GM19043 (cell line): ENCODE measurements around the gene DOHH.

Experiments used
- ATAC-seq: cut with Tn5 transposase; IDR thresholded peaks from one replicate; pipeline ENCODE4 v1.9.1; 2021; ENCODE audit warnings: low read depth; ENCODE audit not compliant: unreplicated experiment

The DOHH gene

DNA sequence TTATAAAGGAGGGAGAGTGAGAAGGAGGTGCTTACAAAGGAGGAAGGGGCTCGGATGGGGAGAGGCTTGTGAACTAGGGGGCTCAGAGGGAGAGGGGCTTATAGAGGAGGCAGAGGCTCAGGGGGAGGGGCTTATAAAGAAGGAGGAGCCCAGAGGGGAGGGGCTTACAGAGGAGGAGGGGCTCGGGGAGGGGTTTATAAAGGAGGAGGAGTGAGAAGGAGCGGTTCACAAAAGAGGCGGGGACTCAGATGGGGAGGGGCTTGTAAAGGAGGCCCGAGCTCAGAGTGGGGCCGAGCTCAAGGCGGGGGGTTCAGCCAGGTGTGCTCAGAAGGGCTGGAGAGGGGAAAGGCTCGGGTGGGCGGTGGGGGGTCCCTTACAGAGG lies 20.6 kb downstream of the DOHH start:
- ATAC-seq: no peak

DNA sequence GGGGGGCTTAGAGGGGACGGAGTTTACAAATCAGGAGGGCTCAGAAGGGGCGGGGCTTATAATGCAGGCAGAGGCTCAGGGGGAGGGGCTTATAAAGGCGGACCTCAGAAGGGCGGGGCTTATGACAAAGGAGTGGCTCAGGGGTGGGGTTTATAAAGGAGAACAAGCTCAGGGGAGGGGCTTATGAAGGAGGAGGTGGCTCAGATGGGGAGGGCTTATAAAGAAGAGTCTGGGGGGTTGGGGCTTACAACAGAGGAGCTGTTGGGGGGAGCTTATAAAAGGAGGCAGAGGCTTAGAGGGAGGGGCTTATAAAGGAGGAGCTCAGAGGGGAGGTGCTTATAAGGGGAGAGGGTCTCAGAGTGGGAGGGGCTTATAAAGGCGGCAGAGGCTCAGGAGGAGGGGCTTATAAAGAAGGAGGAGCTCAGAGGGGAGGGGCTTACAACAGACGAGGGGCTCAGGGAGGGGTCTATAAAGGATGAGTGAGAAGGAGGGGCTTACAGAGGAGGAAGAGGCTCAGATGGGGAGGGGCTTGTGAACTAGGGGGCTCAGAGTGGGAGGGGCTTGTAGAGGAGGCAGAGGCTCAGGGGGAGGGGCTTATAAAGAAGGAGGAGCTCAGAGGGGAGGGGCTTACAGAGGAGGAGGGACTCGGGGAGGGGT lies 21.2 kb downstream of the DOHH start:
- ATAC-seq: no peak

DNA sequence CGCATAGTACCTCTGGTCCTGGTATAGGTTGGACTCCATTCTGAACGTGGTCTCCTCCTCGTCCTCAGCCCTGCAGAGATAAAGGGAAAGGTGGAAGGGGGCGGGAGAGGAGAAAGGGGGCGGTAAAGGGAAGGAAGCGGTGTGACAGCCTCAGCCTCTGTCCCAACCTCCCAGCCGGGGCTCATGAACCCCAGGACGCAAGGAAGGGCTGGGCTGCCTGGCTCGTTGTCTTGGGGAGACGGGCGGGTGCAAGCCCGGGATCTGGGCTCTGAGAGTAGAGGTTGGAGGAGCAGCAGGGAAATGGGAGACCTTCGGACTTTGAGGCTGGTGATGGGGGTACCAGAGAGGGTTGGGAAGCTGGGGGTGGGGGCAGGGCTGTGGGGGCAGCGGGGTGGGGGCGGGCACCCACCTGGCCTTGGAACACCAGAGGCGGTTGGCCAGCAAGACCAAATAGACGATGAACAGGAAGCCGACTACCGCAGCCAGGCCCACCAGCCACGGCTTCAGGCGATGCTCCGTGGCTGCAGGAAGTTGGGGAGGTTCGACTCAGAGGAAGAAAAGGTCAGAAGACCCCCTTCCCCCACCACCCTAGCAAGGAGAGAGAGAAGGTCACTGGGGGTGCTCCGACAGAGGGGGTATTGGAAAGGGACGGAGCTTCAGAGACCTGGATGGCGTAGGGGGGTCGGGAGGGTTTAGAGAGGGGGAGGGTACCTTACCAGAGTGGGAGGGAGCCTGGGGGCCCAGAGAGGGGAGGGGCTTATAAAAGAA lies 21.9 kb downstream of the DOHH start:
- no peak for ATAC-seq

DNA sequence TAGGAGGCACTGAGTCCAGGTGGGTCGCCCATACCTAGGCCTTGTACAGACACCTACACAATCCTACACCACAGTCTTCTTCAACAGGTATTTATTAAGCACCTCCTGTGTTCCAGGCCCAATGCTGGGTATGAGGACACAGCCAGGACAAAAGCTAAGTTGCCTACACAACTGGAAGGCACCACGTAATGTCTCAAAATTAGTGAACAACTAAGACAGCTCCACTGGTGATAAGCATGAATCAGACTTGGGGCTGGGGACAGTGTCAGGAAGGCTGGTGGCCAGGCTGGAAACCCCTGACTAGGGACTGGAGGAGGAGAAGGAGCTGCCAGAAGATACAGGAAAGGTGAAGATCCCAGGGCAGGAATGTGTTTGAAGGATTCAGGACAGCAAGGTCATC lies 22.5 kb downstream of the DOHH start:
- no peak for ATAC-seq

- no peak for ATAC-seq
These were observed 23.0 kb downstream of the DOHH start for GRCh38 chr19:3477506-3477905.

- no peak for ATAC-seq
These were observed 23.6 kb downstream of the DOHH start for GRCh38 chr19:3476830-3477229.

DNA sequence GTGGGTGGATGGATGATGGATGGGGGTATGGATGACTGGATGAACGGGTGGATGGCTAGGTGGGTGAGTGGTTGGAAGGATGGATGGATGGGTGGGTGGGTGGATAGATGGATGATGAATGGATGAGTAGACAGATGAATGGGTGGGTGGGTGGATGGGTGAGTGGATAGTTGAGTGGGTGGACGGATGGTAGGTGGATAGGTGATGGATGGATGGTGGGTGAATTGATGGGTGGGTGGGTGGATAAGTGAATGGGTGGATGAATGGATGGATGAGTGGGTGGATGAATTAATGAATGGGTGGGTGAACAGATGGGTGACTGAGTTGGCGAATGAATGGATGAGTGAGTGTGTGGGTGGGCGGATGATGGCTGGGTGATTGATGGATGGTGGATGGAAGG lies 25.0 kb downstream of the DOHH start:
- no peak for ATAC-seq

- no peak for ATAC-seq
These were observed 25.9 kb downstream of the DOHH start for GRCh38 chr19:3474614-3475013.

DNA sequence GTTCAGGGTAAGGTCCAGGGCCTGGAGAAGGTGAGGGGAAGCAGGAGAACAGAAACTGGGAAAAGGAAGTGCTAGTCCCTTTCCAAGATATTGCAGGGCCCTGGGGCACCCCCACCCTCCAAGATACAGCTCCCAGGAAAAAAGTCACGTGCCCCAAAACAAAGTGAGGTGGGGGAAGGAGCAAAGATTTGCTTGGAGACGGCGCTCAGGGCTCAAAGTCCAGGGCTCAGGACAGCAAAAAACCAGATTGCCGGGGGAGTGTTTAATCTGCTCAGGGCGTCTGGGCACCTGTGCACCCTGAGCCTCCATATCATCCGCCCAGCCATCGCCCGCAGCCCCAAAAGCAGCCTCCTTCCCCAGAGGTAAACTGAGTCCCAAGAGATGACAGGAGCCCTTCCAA lies 26.5 kb downstream of the DOHH start:
- no peak for ATAC-seq

- no peak for ATAC-seq
These were observed 28.4 kb downstream of the DOHH start for GRCh38 chr19:3471954-3472655.

DNA sequence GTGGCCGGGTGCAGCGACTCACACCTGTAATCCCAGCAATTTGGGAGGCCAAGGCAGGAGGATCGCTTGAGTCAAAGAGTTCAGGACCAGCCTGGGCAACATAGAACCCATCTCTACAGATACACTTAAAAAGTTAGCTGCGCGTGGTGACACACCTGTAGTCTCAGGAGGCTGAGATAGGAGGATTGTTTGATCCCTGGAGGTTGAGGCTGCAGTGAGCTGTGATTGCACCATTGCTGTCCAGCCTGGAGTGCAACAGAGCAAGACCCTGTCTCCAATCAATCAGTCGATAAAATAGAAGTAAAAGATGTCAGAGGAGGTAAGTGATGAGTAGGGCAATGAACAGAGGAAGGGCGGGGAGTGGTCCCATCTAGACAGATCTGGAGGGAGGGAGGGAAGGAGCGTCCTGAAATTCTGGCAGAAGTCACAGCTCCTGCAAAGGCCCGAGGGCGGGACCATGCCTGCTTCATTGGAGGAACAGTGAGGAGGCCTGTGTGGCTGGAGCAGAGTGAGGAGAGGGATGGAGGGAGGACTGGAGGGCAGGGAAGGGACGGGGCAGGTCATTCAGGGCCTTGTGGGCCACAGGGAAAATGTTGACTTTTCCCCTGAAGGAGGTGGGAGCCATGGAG lies 29.9 kb downstream of the DOHH start:
- no peak for ATAC-seq

DNA sequence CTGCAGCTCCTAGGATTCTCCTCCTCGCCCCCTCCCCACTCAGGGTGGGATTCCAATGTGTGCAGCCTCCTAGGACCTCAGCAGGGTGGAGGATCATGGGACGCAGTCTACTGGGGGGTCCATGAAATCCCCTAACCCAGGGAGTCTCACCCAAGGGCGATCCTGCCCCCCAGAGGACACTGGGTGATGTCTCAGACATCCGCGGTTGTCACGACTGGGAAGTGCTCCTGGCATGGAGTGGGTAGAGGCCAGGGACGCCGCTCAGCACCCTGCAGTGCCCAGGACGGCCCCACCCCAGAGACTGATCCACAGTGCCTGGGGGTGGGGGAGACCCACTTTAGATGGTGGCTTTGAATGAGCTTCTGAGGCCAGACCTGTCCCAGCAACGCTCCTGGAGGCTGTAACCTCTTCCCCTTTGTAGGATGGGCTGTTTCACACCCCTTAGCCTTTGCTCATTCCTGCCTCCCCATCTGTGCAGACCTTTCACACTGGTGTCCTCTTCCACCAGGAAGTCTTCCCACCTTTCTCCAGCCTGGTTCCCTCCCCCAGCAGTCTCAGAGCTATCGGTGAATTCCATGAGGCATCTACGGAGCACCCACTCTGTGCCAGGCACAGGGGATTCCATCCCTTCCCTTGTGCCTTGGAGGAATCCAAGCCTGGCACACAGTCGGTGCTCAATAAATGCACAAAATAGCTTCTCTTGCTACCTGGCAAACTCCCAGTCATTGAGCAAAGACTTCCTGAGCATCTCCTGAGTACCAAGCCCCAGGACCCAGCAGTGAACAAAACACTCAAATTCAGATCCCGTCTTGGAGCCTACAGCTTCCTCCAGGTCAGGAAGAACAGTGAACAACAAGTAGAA lies 30.6 kb downstream of the DOHH start:
- no peak for ATAC-seq

GRCh38 chr19:3468211-3468610 lies 32.3 kb downstream of the DOHH start:
- ATAC-seq: no peak

GRCh38 chr19:3467437-3468198 lies 32.9 kb downstream of the DOHH start:
- ATAC-seq: no peak

- ATAC-seq: no peak
These were observed 33.8 kb downstream of the DOHH start for GRCh38 chr19:3466635-3467034.

DNA sequence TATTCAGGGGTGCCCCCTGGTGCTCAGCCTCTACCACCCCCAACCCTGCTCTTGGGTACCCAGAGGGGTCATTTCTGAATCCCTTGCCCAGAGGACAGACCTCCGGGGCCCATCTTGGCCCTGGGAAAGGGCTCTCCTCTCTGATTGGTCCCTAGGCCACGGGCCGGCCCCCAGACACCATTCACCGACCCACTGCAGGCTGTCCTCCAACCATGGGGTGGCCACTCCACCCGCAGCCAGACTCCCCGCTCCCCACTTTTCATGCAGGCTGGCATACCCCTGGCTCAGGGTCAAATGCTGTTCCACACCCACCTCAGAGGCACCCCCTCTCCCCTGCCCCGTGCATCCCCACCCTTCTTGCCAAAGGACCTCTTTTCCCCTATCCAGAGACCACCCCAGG lies 34.9 kb downstream of the DOHH start:
- no peak for ATAC-seq

GRCh38 chr19:3464587-3465235 lies 35.8 kb downstream of the DOHH start:
- ATAC-seq: no peak

DNA sequence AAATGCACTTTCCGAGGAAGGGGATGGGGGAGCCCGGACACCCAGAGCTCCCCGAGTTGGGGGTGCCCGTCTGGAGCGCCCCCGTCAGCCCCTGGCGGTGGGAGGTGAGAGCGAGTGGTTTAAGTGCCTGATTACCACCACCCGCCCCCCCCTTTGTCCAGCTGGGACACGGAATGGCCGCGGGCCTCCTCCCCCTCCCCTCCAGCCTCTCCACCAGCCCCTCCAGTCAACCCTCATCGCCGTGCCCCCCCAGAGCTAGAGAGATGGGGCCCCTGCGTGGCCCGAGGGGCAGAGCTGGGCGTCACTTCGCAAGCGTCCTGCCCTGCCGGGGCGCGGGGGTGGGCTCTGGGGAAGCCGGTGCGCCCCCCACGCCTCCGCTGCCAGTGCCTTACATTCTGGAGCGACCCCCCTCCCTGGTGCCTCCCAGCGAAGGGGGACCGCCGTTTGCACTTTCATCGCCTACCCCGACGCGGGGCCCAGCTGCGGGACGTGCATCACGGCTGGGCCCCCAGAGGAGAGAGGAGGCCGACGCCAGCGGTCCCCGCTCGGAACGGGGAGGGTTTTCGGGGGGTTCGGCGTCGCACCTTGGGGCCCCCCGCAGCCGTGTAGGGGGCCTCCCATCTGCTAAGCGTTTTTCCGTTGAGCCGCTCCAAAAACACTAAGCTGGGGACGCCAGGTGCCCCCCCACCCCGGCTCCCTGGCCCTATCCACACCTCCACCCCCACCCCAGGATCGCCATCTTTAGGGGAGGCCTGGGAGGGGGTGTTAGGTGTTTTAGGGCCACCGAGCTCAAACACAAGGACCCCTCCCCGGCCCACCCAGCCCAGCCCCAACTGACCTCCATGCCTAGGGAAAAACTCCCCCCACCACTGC lies 36.5 kb downstream of the DOHH start:
- no peak for ATAC-seq
